GM23248 (cell line): ENCODE results near the gene GFOD1. TPM values are rescaled to one million over a fixed set of nuclear protein-coding genes. Genes with fewer than 3 reads are reported as not detected.
"Not testable (repeated sequence)": the region's sequence is repeated elsewhere in the genome, so short reads cannot be mapped to it uniquely, and the experiment has no call there.

Experiments
- DNase-seq: peaks from one replicate; pipeline ENCODE4 v3.0.0-alpha.2; 2015
- H2AFZ ChIP-seq: fragments of 200-600 bp; sonication (generic); 2 replicates; pipeline ENCODE4 v1.6.1; 2016; ENCODE audit warnings: antibody characterized with exemption
- H3F3A ChIP-seq: fragments of 200-600 bp; sonication (generic); 2 replicates; pipeline ENCODE4 v1.6.1; 2016; ENCODE audit warnings: mild to moderate bottlenecking, antibody characterized with exemption, mixed run types; ENCODE audit not compliant: insufficient read depth
- H3K27ac ChIP-seq: fragments of 200-600 bp; sonication (generic); 2 replicates; pipeline ENCODE4 v1.5.1; 2016; ENCODE audit warnings: mild to moderate bottlenecking
- H3K27me3 ChIP-seq: fragments of 200-600 bp; sonication (generic); replicated peaks from 2 replicates; pipeline ENCODE4 v1.6.1; 2016; ENCODE audit warnings: mild to moderate bottlenecking; ENCODE audit not compliant: insufficient read depth
- H3K36me3 ChIP-seq: fragments of 200-600 bp; sonication (generic); 2 replicates; pipeline ENCODE4 v1.6.1; 2016; ENCODE audit warnings: low read depth, mild to moderate bottlenecking
- H3K4me1 ChIP-seq: fragments of 200-600 bp; sonication (generic); 2 replicates; pipeline ENCODE4 v1.6.1; 2016; ENCODE audit warnings: mild to moderate bottlenecking; ENCODE audit not compliant: insufficient read depth
- H3K4me2 ChIP-seq: fragments of 200-600 bp; sonication (generic); one replicate; pipeline ENCODE4 v1.6.1; 2016; ENCODE audit warnings: mild to moderate bottlenecking; ENCODE audit not compliant: unreplicated experiment
- H3K4me3 ChIP-seq: fragments of 200-600 bp; sonication (generic); 2 replicates; pipeline ENCODE4 v1.5.1; 2016; ENCODE audit warnings: mild to moderate bottlenecking
- H3K79me2 ChIP-seq: fragments of 200-600 bp; sonication (generic); 2 replicates; pipeline ENCODE4 v1.6.1; 2016; ENCODE audit warnings: mild to moderate bottlenecking; ENCODE audit not compliant: insufficient read depth
- H3K9ac ChIP-seq: fragments of 200-600 bp; sonication (generic); 2 replicates; pipeline ENCODE4 v1.6.1; 2016; ENCODE audit warnings: mild to moderate bottlenecking
- H3K9me2 ChIP-seq: fragments of 200-600 bp; sonication (generic); 2 replicates; pipeline ENCODE4 v1.6.1; 2016; ENCODE audit warnings: mixed run types, mild to moderate bottlenecking, moderate library complexity; ENCODE audit not compliant: insufficient read depth
- H3K9me3 ChIP-seq: fragments of 200-600 bp; sonication (generic); one replicate; pipeline ENCODE4 v1.6.1; 2017; ENCODE audit warnings: low read depth
- H4K20me1 ChIP-seq: fragments of 200-600 bp; sonication (generic); 2 replicates; pipeline ENCODE4 v1.6.0; 2016; ENCODE audit not compliant: insufficient read depth
- EZH2 ChIP-seq: fragments of 200-600 bp; sonication (generic); IDR thresholded peaks from 2 replicates; pipeline ENCODE4 v1.6.1; 2018; ENCODE audit warnings: antibody characterized with exemption, mild to moderate bottlenecking; ENCODE audit not compliant: insufficient read depth, poor library complexity, severe bottlenecking
- EZH2phosphoT487 ChIP-seq: fragments of 200-600 bp; sonication (generic); IDR thresholded peaks from 2 replicates; pipeline ENCODE4 v1.6.1; 2018; ENCODE audit warnings: antibody characterized with exemption, moderate library complexity, mild to moderate bottlenecking, low read depth; ENCODE audit not compliant: insufficient read depth
- WGBS, 2 experiments: methylation state at CpG; one replicate each; pipeline ENCODE4 v1.1.6; 2015 to 2017; ENCODE audit warnings: low lambda C conversion rate in 2 of 2, low coverage in 1 of 2; ENCODE audit errors: missing lambda C conversion rate in 2 of 2; 5-methylcytosine and 5-hydroxymethylcytosine counted together
- in situ Hi-C: fragments of 300-500 bp; cut with MboI; formaldehyde crosslinking; loops from 2 replicates; pipeline ENCODE4 v1.15.0; 2020
- polyA plus RNA-seq: library from polyadenylated mRNA; unstranded; fragments of >200 nt; fragmentation: Nextera tagmentation; extraction: Ambion mirVana; gene quantifications from 2 replicates; pipeline ENCODE4 v1.2.1, GENCODE V29; 2016
- total RNA-seq: library from RNA; depleted of rRNA; stranded (reverse); fragments of >200 nt; shearing (Covaris generic); gene quantifications from 2 replicates; pipeline ENCODE4 v1.2.3, GENCODE V29; 2014

The GFOD1 gene
- total and polyA plus RNA-seq, 2 experiments from 2014 or later = 0.84 to 0.97 TPM

DNA sequence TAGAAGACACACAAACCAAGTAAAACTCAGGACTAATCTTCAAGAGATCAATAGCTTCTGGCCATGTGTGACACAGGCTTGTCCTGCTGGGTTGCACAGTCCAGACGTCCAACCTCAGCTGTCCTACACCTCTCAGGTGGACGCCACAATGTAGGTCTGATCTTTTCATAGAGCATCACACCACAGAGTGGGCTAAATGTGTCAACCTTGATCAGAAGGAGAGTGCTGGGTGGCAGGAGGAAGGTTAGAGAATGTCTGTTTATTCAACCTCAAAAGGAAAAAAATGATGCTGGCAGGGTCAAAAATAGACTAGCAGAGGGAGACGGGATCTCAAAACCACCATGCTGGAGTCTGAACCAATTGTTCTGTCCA is 41.7 kb downstream of the GFOD1 start:
- TF ChIP-seq EZH2 (no peak), EZH2phosphoT487 (no peak)
- Histone ChIP-seq H3K79me2 (no peaks in the 10 kb centered on the region), H3K4me1 (peaks cover 1% of the 10 kb centered on the region; the same call in 1 of the 2 replicates), H3K27me3 (no peaks in the 10 kb centered on the region), H3K9ac (no peak overlapping the region), H3K4me3 (no peak overlapping the region), H3F3A (0 out of 2 replicates have a peak, but pooled peaks cover 3% of the 10 kb centered on the region), H3K4me2 (no peak overlapping the region), H4K20me1 (no peaks in the 10 kb centered on the region), H2AFZ (no peak overlapping the region), H3K36me3 (no peaks in the 10 kb centered on the region), H3K9me2 (no peaks in the 10 kb centered on the region), H3K27ac (no peak overlapping the region), H3K9me3 (no peaks in the 10 kb centered on the region)
- in situ Hi-C loops = no loop called here
- DNase-seq = no peak
- WGBS, 2 experiments = 66 to 68% methylated on average over 3 of the region's 3 CpGs

DNA sequence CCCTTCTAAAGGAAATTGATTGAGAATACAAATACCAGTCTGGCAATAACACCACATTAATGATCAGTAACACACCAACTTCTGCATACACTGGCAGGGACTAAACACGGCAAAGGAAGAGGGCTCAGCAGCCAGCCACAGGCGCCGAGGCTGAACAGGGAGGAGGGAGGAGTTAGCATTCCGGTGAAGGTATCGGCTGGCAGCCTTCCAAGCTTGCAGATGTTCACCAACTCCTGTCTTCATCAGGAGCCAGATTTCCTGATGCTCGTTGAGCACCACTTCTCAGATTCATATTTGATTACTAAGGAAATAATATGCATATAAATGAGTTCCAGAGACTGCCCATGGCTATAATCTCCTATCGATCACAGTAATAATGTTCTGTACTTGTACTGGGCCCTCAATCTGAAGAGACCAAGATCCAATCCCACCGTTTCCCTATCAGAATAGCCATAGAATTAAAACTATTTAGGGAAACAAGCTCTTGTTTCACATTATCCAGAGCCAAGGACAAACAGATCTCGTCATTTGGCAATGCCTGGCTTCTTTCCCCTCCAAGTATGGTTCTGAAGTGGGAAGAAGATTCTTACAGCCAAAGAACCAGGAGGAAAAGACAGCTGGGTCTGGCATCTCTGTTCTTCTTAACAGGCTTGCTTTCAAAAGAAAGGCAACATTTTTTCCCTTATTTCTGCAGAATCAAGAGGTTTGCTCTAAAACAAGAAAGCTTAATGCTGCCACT is 42.2 kb downstream of the GFOD1 start:
- no peak overlapping the region for H3K4me2 ChIP-seq
- H3F3A ChIP-seq = 0 out of 2 replicates have a peak, but pooled peaks cover 7% of the 10 kb centered on the region
- no peaks in the 10 kb centered on the region for H3K79me2 ChIP-seq
- no peak for DNase-seq
- no peak overlapping the region for H3K9ac ChIP-seq
- H3K9me3 ChIP-seq = no peaks in the 10 kb centered on the region
- in situ Hi-C loops = no loop called here
- H3K9me2 ChIP-seq = no peaks in the 10 kb centered on the region
- H4K20me1 ChIP-seq = no peaks in the 10 kb centered on the region
- 25 to 28% methylated on average over 9 of the region's 9 CpGs for WGBS, 2 experiments
- H3K4me1 ChIP-seq = peaks cover 6% of the 10 kb centered on the region; the same call in 1 of the 2 replicates
- no peak overlapping the region for H2AFZ ChIP-seq
- no peaks in the 10 kb centered on the region for H3K36me3 ChIP-seq
- no peak for TF ChIP-seq EZH2phosphoT487
- TF ChIP-seq EZH2 = no peak
- H3K4me3 ChIP-seq = no peak overlapping the region
- no peak overlapping the region for H3K27ac ChIP-seq
- no peaks in the 10 kb centered on the region for H3K27me3 ChIP-seq

DNA sequence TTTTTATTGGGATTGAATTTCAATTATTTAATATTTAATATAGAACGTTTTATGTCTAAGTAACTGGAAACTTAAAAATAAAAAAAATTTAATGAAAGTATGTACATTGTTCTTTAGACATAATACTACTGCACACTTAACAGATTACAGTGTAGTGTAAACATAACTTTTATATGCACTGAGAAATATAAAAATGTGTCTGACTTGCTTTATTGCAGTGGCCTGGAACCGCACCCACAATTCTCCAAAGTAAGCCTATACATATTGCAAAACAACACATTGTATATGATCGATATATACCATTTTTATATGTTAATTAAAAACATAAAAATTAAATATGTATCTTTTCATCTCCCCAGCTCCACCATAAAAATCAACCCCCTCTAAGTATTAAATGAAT is 42.8 kb downstream of the GFOD1 start:
- peaks cover 6% of the 10 kb centered on the region; the same call in 1 of the 2 replicates for H3K4me1 ChIP-seq
- no peak overlapping the region for H3K4me3 ChIP-seq
- no peaks in the 10 kb centered on the region for H3K79me2 ChIP-seq
- no peaks in the 10 kb centered on the region for H3K9me3 ChIP-seq
- H4K20me1 ChIP-seq = no peaks in the 10 kb centered on the region
- no peak for DNase-seq
- H3K9me2 ChIP-seq = no peaks in the 10 kb centered on the region
- WGBS, 2 experiments = 85 to 86% methylated on average over 3 of the region's 3 CpGs
- no peak overlapping the region for H3K27ac ChIP-seq
- H3K4me2 ChIP-seq = no peak overlapping the region
- H2AFZ ChIP-seq = no peak overlapping the region
- no peaks in the 10 kb centered on the region for H3K27me3 ChIP-seq
- TF ChIP-seq EZH2 (no peak), EZH2phosphoT487 (no peak)
- H3K36me3 ChIP-seq = no peaks in the 10 kb centered on the region
- in situ Hi-C loops = no loop called here
- H3F3A ChIP-seq = 0 out of 2 replicates have a peak, but pooled peaks cover 7% of the 10 kb centered on the region
- no peak overlapping the region for H3K9ac ChIP-seq

DNA sequence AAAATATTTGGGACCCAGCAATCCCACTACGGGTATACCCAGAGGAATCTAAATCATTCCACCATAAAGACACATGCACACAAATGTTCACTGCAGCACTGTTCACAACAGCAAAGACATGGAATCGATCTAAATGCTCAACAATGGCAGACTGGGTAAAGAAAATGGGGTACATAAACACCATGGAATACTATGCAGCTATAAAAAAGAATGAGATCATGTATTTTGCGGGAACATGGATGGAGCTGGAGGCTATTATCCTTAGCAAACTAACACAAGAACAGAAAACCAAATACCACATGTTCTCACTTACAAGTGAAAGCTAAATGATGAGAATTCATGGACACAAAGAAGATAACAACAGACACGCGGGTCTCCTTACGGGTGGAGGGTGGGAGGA is 43.4 kb downstream of the GFOD1 start:
- H3K9me3 ChIP-seq, H3K4me2 ChIP-seq, H3F3A ChIP-seq, DNase-seq, H3K9me2 ChIP-seq, H2AFZ ChIP-seq, H3K9ac ChIP-seq, H3K36me3 ChIP-seq, H3K27ac ChIP-seq, H3K79me2 ChIP-seq, H3K4me1 ChIP-seq, H4K20me1 ChIP-seq, H3K27me3 ChIP-seq, in situ Hi-C loops, H3K4me3 ChIP-seq: not testable (repeated sequence)
- 90 to 91% methylated on average over 6 of the region's 6 CpGs for WGBS, 2 experiments
